Fibroblast of skin of abdomen (primary cell): ENCODE measurements around the gene VEPH1.
A peak's percentile ranks its signal among the peaks of the same experiment; 100 is the strongest.
"Not testable (repeated sequence)": the region's sequence is repeated elsewhere in the genome, so short reads cannot be mapped to it uniquely, and the experiment has no call there.

ENCODE experiments used
- DNase-seq: peaks from one replicate; pipeline ENCODE4 v3.0.0-alpha.2; 2013

The VEPH1 gene

GRCh38 chr3:157336252-157337009 lies 166.8 kb downstream of the VEPH1 start:
- no peak for DNase-seq

GRCh38 chr3:157335233-157336076 lies 167.8 kb downstream of the VEPH1 start:
- DNase-seq = peak; percentile 40

DNA sequence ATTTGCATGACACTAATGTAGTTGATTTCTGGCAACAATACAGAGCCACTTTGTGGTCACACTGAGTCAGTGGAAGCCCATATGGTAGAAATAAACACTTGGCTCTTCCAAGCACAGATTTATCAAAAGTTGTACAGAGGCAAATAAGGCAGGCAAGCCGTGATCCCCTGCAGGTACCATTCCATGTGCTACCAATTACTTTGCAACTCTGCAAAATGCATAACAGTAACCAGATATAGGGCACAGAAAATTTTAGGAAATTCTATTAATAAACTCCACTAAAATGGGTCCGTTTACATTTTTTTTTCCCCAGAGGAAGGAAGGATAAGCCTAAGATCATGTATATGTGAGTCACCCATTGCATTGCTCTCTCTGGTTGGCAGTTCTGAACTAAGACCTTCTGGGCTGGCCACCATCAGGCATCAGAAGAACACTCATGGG lies 169.6 kb downstream of the VEPH1 start:
- DNase-seq = peak; percentile 96

GRCh38 chr3:157330206-157330605 lies 173.0 kb downstream of the VEPH1 start:
- DNase-seq = peak; percentile 87

- peak; percentile 59 for DNase-seq
These were observed 173.7 kb downstream of the VEPH1 start for GRCh38 chr3:157329551-157329950.

DNA sequence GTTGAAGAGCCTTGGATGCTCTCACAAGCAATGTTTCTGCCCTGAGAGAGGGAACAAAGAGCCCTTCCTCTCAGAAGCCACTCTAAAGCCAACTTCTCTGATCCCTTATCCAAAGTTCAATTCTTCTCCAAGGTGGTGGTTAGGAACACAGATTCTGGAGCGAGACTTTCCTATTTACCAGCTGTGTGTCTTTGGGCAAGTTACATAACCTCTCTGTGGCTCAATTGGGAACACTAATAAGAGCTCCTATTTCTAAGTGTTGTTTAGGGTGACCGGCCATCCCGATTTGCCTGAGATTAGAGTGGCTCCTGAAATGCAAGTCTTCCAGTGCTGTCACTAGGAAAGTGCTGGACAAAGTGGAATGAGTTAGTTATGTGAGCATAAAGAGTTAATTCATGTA lies 175.4 kb downstream of the VEPH1 start:
- DNase-seq = no peak

- DNase-seq = no peak
These were observed 176.2 kb downstream of the VEPH1 start for GRCh38 chr3:157327018-157327417.

DNA sequence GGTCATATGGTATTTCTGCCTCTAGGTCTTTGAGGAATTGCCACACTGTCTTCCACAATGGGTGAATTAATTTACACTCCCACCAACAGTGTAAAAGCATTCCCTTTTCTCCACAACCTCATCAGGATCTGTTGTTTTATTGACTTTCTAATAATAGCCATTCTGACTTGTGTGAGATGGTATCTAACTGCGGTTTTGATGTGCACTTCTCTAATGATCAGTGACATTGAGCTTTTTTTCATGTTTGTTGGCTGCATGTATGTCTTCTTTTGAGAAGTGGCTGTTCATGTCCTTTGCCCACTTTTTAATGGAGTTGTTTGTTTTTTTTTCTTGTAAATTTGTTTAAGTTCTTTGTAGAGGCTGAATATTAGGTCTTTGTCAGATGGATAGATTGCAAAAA lies 178.3 kb downstream of the VEPH1 start:
- not testable (repeated sequence) for DNase-seq

DNA sequence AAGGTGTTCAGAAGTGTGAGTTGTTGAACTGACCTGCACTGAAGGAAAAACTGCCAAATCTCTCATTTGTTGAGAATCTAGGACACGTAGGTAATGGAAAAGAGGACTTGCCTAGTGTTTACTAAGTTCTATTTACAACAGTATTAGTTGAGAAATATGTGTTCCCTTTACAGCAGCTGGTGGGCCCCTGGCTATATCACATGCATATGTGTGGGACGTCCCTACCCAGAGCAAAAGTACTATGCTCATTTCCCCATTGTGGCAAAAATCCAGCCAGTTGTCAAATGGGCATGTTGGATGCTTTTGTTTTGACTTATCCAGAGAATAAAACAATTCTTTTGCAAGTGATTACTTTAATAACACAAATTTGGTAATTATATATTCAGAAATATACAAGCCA lies 179.9 kb downstream of the VEPH1 start:
- DNase-seq = no peak

- no peak for DNase-seq
These were observed 183.5 kb downstream of the VEPH1 start for GRCh38 chr3:157319672-157320071.

DNA sequence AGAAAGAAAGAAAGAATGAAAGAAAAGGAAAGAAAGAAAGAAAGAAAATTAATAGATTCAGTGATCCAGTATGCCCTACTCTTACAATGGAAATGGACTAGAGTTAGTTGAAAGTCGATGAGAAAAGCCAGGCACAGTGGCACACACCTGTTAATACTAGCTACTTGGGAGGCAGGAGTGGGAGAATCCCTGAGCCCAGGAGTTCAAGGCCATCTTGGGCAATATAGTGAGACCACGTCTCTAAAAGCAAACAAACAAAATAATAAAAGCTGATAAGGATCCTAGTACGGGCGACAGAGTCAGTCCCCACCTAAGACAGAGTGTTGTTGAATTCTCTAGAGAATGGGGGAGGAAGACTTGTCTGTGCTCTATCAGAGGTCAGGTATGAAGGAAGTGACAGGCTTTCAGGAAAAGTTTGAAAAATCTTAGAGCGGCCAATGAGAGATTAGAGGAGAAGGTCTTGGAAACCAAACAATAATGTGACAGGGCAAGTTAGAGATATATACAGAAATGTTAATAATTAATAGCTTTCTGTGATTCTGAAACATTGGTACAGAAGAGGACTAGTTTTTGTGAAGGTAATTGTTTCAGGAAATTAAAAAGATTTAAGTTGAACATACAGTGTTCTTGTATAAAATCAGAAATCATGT lies 184.5 kb downstream of the VEPH1 start:
- DNase-seq = no peak

- peak; percentile 27 for DNase-seq
These were observed 185.3 kb downstream of the VEPH1 start for GRCh38 chr3:157317895-157318294.

DNA sequence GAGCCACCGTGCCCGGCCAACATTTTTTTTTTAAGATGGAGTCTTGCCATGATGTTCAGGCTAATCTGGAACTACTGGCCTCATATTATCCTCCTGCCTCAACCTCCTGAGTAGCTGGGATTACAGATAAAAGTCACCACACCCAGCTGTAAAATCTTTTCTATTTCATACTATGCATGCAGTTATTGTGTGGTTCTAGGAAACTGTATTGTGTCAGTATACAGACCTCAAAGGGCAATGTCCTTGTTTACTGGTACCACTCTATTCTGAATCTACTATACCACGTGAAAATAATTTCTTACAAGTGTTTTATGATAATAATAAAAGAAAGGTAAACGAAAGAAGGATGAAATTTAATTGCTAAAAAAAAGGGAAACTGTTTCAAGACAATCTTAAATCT lies 190.0 kb downstream of the VEPH1 start:
- DNase-seq = no peak

DNA sequence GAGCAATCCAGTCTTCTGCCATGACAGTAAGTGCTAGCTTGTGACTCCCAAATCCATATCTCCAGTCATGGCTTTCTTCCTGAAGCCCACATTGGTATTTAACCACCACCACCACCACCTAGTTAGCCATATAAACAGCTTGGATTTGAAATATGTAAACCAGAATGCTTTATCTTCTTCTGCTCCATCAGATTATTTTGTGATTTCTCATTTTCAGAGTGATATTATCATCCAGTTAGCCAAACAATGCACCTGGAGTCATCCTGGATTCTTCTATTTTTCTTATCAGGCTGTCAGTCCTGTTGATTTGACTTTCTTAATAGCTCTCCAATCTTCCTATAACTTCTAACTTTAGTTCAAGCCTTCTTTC lies 190.9 kb downstream of the VEPH1 start:
- peak; percentile 34 for DNase-seq

- DNase-seq = peak; percentile 97
These were observed 191.4 kb downstream of the VEPH1 start for GRCh38 chr3:157311633-157312375.

GRCh38 chr3:157310329-157311052 lies 192.7 kb downstream of the VEPH1 start:
- DNase-seq = no peak

- DNase-seq = no peak
These were observed 196.7 kb downstream of the VEPH1 start for GRCh38 chr3:157306502-157306901.

- DNase-seq = no peak
These were observed 197.8 kb downstream of the VEPH1 start for GRCh38 chr3:157305392-157305791.

DNA sequence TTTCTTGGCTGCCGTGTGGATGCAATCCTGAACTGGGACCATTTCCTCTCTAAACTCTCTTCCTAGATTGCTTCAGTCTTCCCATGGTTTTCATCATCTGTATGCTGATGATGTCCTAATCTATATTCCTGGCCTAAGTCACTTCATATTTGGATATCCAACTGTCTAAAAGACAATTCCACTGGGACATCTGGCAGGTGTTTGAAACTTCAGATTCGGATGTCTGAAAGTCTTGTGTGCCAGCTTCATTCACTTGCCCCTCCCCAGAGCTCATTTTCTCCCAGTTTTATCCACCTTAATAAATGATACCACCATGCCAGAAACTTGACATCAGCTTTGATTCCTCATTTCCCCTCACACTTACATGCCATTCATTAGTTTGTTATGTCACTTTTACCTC lies 201.5 kb downstream of the VEPH1 start:
- DNase-seq = no peak

GRCh38 chr3:157300981-157301663 lies 202.1 kb downstream of the VEPH1 start:
- DNase-seq = no peak

DNA sequence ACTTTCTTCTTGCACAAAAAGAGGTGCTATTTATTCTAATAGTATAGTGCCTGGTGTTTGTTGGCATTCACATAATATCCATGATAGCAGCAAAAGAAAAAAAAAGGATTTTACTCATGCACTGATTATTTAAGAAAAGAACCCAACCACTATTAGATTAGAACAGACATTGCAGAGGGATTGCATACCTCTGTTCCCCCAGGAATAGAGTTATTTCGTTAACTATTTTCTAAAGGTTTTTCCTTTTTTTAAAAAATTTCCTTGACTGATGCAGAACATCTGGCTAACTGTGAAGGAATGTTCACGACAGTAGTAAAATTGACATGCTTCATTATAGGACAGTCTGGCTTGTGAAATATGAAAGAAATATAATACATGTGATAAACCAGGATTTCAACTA lies 203.1 kb downstream of the VEPH1 start:
- peak; percentile 85 for DNase-seq
